PFSK-1 (cell line): ENCODE results near the gene CCNL2.

Source experiments
- POLR2AphosphoS5 ChIP-seq: IDR thresholded peaks from 2 replicates; pipeline ENCODE4 v1.6.1; 2012; ENCODE audit warnings: low read depth, mild to moderate bottlenecking, control low read depth, low read length, moderate library complexity
- TF ChIP-seq, protein P1 (sequence below), 2 experiments: IDR thresholded peaks; 2 replicates each; pipeline versions ENCODE4 v1.6.1 to v1.8.0; 2011 to 2012; ENCODE audit warnings: low read depth in 2 of 2, low read length in 2 of 2, control low read depth in 1 of 2, inconsistent platforms in 1 of 2, mild to moderate bottlenecking in 1 of 2, moderate library complexity in 1 of 2; ENCODE audit not compliant: insufficient read depth in 1 of 2

- TF ChIP-seq, protein P1, sequence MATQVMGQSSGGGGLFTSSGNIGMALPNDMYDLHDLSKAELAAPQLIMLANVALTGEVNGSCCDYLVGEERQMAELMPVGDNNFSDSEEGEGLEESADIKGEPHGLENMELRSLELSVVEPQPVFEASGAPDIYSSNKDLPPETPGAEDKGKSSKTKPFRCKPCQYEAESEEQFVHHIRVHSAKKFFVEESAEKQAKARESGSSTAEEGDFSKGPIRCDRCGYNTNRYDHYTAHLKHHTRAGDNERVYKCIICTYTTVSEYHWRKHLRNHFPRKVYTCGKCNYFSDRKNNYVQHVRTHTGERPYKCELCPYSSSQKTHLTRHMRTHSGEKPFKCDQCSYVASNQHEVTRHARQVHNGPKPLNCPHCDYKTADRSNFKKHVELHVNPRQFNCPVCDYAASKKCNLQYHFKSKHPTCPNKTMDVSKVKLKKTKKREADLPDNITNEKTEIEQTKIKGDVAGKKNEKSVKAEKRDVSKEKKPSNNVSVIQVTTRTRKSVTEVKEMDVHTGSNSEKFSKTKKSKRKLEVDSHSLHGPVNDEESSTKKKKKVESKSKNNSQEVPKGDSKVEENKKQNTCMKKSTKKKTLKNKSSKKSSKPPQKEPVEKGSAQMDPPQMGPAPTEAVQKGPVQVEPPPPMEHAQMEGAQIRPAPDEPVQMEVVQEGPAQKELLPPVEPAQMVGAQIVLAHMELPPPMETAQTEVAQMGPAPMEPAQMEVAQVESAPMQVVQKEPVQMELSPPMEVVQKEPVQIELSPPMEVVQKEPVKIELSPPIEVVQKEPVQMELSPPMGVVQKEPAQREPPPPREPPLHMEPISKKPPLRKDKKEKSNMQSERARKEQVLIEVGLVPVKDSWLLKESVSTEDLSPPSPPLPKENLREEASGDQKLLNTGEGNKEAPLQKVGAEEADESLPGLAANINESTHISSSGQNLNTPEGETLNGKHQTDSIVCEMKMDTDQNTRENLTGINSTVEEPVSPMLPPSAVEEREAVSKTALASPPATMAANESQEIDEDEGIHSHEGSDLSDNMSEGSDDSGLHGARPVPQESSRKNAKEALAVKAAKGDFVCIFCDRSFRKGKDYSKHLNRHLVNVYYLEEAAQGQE (IDR thresholded peaks at IDR 0.05; ENCODE audit: insufficient read depth in 1 of 2, low read depth in 2 of 2, low read length in 2 of 2), result no peak
- peak; percentile 49 for TF ChIP-seq POLR2AphosphoS5
Measured at GRCh38 chr1:1351511-1352427, 47.4 kb downstream of the CCNL2 start.
